GM23338 (cell line): ENCODE results near the gene TRAF3.

Source experiments
- CREB1 ChIP-seq: fragments of 250-450 bp; sonication (Bioruptor Pico); IDR thresholded peaks from 2 replicates; pipeline ENCODE4 v1.5.0; 2020; ENCODE audit warnings: low read depth, mild to moderate bottlenecking, moderate library complexity
- EZH2 ChIP-seq: fragments of 200-600 bp; sonication (generic); IDR thresholded peaks from one replicate; pipeline ENCODE4 v1.8.0; 2017; ENCODE audit warnings: antibody characterized with exemption, mild to moderate bottlenecking, low read depth; ENCODE audit not compliant: unreplicated experiment
- EZH2phosphoT487 ChIP-seq: fragments of 200-600 bp; sonication (generic); IDR thresholded peaks from one replicate; pipeline ENCODE4 v1.8.1; 2018; ENCODE audit warnings: antibody characterized with exemption; ENCODE audit not compliant: unreplicated experiment
- JUNB ChIP-seq: IDR thresholded peaks from one replicate; pipeline ENCODE4 v1.6.1; 2016; ENCODE audit warnings: antibody characterized with exemption; ENCODE audit not compliant: unreplicated experiment
- NANOG ChIP-seq: IDR thresholded peaks from 2 replicates; pipeline ENCODE4 v1.6.1; 2016; ENCODE audit warnings: antibody characterized with exemption, borderline replicate concordance
- POLR2AphosphoS5 ChIP-seq: IDR thresholded peaks from 2 replicates; pipeline ENCODE4 v1.6.1; 2016; ENCODE audit warnings: antibody characterized with exemption, low read depth
- STAT1 ChIP-seq: IDR thresholded peaks from one replicate; pipeline ENCODE4 v1.6.1; 2016; ENCODE audit warnings: antibody characterized with exemption; ENCODE audit not compliant: unreplicated experiment
- ZNF114 ChIP-seq: fragments of 250-450 bp; sonication (Bioruptor Pico); IDR thresholded peaks from 2 replicates; pipeline ENCODE4 v1.5.0; 2020; ENCODE audit warnings: mild to moderate bottlenecking, moderate library complexity
- ZNF331 ChIP-seq: fragments of 250-450 bp; sonication (Bioruptor Pico); IDR thresholded peaks from 2 replicates; pipeline ENCODE4 v1.5.0; 2020; ENCODE audit warnings: low read depth, mild to moderate bottlenecking, moderate library complexity
- TF ChIP-seq, protein P1 (sequence below), 2 experiments: fragments of 200-600 bp in 1 of 2; sonication (generic) in 1 of 2; conservative IDR thresholded peaks; 2 replicates each; pipeline versions ENCODE4 v1.5.1 to v1.6.1; 2016 to 2017; ENCODE audit warnings: antibody characterized with exemption in 2 of 2, low read depth in 2 of 2, mild to moderate bottlenecking in 2 of 2, moderate library complexity in 1 of 2
- TF ChIP-seq, protein P2 (sequence below): IDR thresholded peaks from one replicate; pipeline ENCODE4 v1.6.1; 2018; ENCODE audit warnings: antibody characterized with exemption; ENCODE audit not compliant: unreplicated experiment
- TF ChIP-seq, protein P3 (sequence below): IDR thresholded peaks from 2 replicates; pipeline ENCODE4 v1.6.1; 2016; ENCODE audit warnings: antibody characterized with exemption
- TF ChIP-seq, protein P4 (sequence below): fragments of 250-450 bp; sonication (Bioruptor Pico); IDR thresholded peaks from 2 replicates; pipeline ENCODE4 v1.5.0; 2020; ENCODE audit warnings: mild to moderate bottlenecking, moderate library complexity

DNA sequence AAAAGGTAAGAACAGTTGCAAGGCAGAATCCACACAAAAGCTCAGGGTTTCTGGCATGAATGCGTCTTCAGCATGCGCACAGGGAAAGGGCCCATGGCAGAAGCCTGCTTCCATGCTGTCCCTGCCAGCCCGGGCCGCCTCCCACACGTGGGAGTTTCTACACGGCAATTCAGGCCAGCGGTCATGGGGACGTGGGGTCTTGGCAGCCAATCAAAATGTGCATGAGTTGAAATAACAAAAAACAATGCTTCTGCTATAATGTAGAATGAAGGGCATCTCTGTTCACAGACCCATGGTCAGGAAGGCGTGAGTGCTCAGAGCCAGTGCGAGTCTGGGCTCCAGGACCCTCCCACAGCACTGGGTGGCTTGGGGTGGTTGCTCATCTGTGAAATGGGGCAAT, 173.8 kb downstream of the TRAF3 start:
- TF ChIP-seq EZH2 (no peak), EZH2phosphoT487 (no peak), POLR2AphosphoS5 (no peak), ZNF114 (no peak), STAT1 (no peak), CREB1 (CRISPR knock-in tag) (no peak), NANOG (no peak), ZNF331 (no peak), JUNB (no peak)
- TF ChIP-seq, protein P1, sequence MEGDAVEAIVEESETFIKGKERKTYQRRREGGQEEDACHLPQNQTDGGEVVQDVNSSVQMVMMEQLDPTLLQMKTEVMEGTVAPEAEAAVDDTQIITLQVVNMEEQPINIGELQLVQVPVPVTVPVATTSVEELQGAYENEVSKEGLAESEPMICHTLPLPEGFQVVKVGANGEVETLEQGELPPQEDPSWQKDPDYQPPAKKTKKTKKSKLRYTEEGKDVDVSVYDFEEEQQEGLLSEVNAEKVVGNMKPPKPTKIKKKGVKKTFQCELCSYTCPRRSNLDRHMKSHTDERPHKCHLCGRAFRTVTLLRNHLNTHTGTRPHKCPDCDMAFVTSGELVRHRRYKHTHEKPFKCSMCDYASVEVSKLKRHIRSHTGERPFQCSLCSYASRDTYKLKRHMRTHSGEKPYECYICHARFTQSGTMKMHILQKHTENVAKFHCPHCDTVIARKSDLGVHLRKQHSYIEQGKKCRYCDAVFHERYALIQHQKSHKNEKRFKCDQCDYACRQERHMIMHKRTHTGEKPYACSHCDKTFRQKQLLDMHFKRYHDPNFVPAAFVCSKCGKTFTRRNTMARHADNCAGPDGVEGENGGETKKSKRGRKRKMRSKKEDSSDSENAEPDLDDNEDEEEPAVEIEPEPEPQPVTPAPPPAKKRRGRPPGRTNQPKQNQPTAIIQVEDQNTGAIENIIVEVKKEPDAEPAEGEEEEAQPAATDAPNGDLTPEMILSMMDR (conservative IDR thresholded peaks at IDR 0.05; ENCODE audit: low read depth in 2 of 2), result no peak
- TF ChIP-seq, protein P2, sequence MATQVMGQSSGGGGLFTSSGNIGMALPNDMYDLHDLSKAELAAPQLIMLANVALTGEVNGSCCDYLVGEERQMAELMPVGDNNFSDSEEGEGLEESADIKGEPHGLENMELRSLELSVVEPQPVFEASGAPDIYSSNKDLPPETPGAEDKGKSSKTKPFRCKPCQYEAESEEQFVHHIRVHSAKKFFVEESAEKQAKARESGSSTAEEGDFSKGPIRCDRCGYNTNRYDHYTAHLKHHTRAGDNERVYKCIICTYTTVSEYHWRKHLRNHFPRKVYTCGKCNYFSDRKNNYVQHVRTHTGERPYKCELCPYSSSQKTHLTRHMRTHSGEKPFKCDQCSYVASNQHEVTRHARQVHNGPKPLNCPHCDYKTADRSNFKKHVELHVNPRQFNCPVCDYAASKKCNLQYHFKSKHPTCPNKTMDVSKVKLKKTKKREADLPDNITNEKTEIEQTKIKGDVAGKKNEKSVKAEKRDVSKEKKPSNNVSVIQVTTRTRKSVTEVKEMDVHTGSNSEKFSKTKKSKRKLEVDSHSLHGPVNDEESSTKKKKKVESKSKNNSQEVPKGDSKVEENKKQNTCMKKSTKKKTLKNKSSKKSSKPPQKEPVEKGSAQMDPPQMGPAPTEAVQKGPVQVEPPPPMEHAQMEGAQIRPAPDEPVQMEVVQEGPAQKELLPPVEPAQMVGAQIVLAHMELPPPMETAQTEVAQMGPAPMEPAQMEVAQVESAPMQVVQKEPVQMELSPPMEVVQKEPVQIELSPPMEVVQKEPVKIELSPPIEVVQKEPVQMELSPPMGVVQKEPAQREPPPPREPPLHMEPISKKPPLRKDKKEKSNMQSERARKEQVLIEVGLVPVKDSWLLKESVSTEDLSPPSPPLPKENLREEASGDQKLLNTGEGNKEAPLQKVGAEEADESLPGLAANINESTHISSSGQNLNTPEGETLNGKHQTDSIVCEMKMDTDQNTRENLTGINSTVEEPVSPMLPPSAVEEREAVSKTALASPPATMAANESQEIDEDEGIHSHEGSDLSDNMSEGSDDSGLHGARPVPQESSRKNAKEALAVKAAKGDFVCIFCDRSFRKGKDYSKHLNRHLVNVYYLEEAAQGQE, result no peak
- TF ChIP-seq, protein P3, sequence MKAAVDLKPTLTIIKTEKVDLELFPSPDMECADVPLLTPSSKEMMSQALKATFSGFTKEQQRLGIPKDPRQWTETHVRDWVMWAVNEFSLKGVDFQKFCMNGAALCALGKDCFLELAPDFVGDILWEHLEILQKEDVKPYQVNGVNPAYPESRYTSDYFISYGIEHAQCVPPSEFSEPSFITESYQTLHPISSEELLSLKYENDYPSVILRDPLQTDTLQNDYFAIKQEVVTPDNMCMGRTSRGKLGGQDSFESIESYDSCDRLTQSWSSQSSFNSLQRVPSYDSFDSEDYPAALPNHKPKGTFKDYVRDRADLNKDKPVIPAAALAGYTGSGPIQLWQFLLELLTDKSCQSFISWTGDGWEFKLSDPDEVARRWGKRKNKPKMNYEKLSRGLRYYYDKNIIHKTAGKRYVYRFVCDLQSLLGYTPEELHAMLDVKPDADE, result no peak
- TF ChIP-seq, protein P4, sequence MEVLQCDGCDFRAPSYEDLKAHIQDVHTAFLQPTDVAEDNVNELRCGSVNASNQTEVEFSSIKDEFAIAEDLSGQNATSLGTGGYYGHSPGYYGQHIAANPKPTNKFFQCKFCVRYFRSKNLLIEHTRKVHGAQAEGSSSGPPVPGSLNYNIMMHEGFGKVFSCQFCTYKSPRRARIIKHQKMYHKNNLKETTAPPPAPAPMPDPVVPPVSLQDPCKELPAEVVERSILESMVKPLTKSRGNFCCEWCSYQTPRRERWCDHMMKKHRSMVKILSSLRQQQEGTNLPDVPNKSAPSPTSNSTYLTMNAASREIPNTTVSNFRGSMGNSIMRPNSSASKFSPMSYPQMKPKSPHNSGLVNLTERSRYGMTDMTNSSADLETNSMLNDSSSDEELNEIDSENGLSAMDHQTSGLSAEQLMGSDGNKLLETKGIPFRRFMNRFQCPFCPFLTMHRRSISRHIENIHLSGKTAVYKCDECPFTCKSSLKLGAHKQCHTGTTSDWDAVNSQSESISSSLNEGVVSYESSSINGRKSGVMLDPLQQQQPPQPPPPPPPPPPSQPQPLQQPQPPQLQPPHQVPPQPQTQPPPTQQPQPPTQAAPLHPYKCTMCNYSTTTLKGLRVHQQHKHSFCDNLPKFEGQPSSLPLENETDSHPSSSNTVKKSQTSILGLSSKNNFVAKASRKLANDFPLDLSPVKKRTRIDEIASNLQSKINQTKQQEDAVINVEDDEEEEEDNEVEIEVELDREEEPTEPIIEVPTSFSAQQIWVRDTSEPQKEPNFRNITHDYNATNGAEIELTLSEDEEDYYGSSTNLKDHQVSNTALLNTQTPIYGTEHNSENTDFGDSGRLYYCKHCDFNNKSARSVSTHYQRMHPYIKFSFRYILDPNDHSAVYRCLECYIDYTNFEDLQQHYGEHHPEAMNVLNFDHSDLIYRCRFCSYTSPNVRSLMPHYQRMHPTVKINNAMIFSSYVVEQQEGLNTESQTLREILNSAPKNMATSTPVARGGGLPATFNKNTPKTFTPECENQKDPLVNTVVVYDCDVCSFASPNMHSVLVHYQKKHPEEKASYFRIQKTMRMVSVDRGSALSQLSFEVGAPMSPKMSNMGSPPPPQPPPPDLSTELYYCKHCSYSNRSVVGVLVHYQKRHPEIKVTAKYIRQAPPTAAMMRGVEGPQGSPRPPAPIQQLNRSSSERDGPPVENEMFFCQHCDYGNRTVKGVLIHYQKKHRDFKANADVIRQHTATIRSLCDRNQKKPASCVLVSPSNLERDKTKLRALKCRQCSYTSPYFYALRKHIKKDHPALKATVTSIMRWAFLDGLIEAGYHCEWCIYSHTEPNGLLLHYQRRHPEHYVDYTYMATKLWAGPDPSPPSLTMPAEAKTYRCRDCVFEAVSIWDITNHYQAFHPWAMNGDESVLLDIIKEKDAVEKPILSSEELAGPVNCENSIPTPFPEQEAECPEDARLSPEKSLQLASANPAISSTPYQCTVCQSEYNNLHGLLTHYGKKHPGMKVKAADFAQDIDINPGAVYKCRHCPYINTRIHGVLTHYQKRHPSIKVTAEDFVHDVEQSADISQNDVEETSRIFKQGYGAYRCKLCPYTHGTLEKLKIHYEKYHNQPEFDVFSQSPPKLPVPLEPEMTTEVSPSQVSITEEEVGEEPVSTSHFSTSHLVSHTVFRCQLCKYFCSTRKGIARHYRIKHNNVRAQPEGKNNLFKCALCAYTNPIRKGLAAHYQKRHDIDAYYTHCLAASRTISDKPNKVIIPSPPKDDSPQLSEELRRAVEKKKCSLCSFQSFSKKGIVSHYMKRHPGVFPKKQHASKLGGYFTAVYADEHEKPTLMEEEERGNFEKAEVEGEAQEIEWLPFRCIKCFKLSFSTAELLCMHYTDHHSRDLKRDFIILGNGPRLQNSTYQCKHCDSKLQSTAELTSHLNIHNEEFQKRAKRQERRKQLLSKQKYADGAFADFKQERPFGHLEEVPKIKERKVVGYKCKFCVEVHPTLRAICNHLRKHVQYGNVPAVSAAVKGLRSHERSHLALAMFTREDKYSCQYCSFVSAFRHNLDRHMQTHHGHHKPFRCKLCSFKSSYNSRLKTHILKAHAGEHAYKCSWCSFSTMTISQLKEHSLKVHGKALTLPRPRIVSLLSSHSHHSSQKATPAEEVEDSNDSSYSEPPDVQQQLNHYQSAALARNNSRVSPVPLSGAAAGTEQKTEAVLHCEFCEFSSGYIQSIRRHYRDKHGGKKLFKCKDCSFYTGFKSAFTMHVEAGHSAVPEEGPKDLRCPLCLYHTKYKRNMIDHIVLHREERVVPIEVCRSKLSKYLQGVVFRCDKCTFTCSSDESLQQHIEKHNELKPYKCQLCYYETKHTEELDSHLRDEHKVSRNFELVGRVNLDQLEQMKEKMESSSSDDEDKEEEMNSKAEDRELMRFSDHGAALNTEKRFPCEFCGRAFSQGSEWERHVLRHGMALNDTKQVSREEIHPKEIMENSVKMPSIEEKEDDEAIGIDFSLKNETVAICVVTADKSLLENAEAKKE, result no peak
